Gastrocnemius medialis (tissue), 4 donors: ENCODE data around the gene FOXP4.

Experiments used
- CTCF ChIP-seq, 5 experiments: fragments of 450-650 bp in 3 of 5; fragments of 200-600 bp in 2 of 5; sonication (generic) in 2 of 5; IDR thresholded peaks in 4 of 5; conservative IDR thresholded peaks in 1 of 5; 1 replicate in 4 of 5; 2 replicates in 1 of 5; pipeline ENCODE4 v1.5.1; 2016 to 2019; ENCODE audit warnings: antibody characterized with exemption in 5 of 5, mild to moderate bottlenecking in 3 of 5, moderate library complexity in 3 of 5
- POLR2A ChIP-seq, 2 donors: fragments of 450-650 bp; IDR thresholded peaks; one replicate each; pipeline ENCODE4 v1.6.1; 2017; ENCODE audit warnings: antibody characterized with exemption in 2 of 2, mild to moderate bottlenecking in 2 of 2, moderate library complexity in 2 of 2

- TF ChIP-seq CTCF (IDR thresholded peaks at IDR 0.05 in 4 of 5, conservative IDR thresholded peaks at IDR 0.05 in 1 of 5), result no peak
- no peak for TF ChIP-seq POLR2A (IDR thresholded peaks at IDR 0.05)
Measured at GRCh38 chr6:41608443-41609151, 62.4 kb downstream of the FOXP4 start.
